C4-2B (cell line): ENCODE data around the gene CFAP77.

Experiments
- CTCF ChIP-seq: fragments of 450-650 bp; conservative IDR thresholded peaks from 2 replicates; pipeline ENCODE4 v1.5.1; 2017; ENCODE audit warnings: mild to moderate bottlenecking
- ZFX ChIP-seq: fragments of 450-650 bp; IDR thresholded peaks from 2 replicates; pipeline ENCODE4 v1.6.1; 2017

- TF ChIP-seq CTCF (no peak; the same call in 1 of the 2 replicates), ZFX (no peak)
Measured at GRCh38 chr9:132447346-132447745, 37.3 kb downstream of the CFAP77 start.
